GM15510 (cell line): ENCODE measurements around the gene VPS37B.

Source experiments
- POLR2A ChIP-seq: IDR thresholded peaks from 3 replicates; pipeline ENCODE4 v1.6.1; 2011; ENCODE audit warnings: borderline replicate concordance; ENCODE audit not compliant: insufficient read length; ENCODE audit errors: extremely low read depth

The VPS37B gene

GRCh38 chr12:122887819-122888212, 8.1 kb downstream of the VPS37B start:
- no peak for TF ChIP-seq POLR2A

- TF ChIP-seq POLR2A: no peak
Measured at GRCh38 chr12:122886851-122887818, 8.8 kb downstream of the VPS37B start.

- TF ChIP-seq POLR2A: no peak
Measured at GRCh38 chr12:122886161-122886560, 9.8 kb downstream of the VPS37B start.

- no peak for TF ChIP-seq POLR2A
Measured at GRCh38 chr12:122884860-122885259, 11.1 kb downstream of the VPS37B start.

- TF ChIP-seq POLR2A: no peak
Measured at GRCh38 chr12:122884091-122884826, 11.7 kb downstream of the VPS37B start.

GRCh38 chr12:122882908-122883558, 12.9 kb downstream of the VPS37B start:
- TF ChIP-seq POLR2A: no peak

GRCh38 chr12:122880668-122881067, 15.3 kb downstream of the VPS37B start:
- TF ChIP-seq POLR2A: no peak

GRCh38 chr12:122880155-122880667, 15.7 kb downstream of the VPS37B start:
- TF ChIP-seq POLR2A: no peak

- TF ChIP-seq POLR2A: no peak
Measured at GRCh38 chr12:122878780-122879612, 16.9 kb downstream of the VPS37B start.

- no peak for TF ChIP-seq POLR2A
Measured at GRCh38 chr12:122876731-122877130, 19.2 kb downstream of the VPS37B start.

GRCh38 chr12:122875590-122876220, 20.2 kb downstream of the VPS37B start:
- TF ChIP-seq POLR2A: peak; percentile 22

GRCh38 chr12:122874081-122874480, 21.8 kb downstream of the VPS37B start:
- TF ChIP-seq POLR2A: no peak

GRCh38 chr12:122873540-122873939, 22.4 kb downstream of the VPS37B start:
- TF ChIP-seq POLR2A: no peak

- no peak for TF ChIP-seq POLR2A
Measured at GRCh38 chr12:122872815-122873361, 23.0 kb downstream of the VPS37B start.
